ENCODE data around the gene KCND3. TPM values are rescaled to one million over a fixed set of nuclear protein-coding genes. Genes with fewer than 3 reads are reported as not detected.

KCND3 gene
- total RNA-seq, 1 donor from 2014 or later, result 3.7 TPM

- peaks cover 8% of the 10 kb centered on the region for H3K9me3 Mint-ChIP-seq (ENCODE audit: unreplicated experiment)
- H3K4me1 Mint-ChIP-seq (ENCODE audit: low read depth, unreplicated experiment), result peaks cover 28% of the 10 kb centered on the region
- no peaks in the 10 kb centered on the region for H3K27me3 Mint-ChIP-seq (ENCODE audit: unreplicated experiment)
- no peak overlapping the region for H3K4me3 Mint-ChIP-seq (ENCODE audit: unreplicated experiment)
- H3K36me3 Mint-ChIP-seq (ENCODE audit: unreplicated experiment), result no peaks in the 10 kb centered on the region
- TF ChIP-seq CTCF (IDR thresholded peaks at IDR 0.05; ENCODE audit: partially characterized antibody, unreplicated experiment), result no peak
- no peak for DNase-seq
- no peak overlapping the region for H3K27ac Mint-ChIP-seq (ENCODE audit: unreplicated experiment)
Measured at GRCh38 chr1:111903148-111903870, 86.2 kb downstream of the KCND3 start.

- TF ChIP-seq CTCF (IDR thresholded peaks at IDR 0.05; ENCODE audit: partially characterized antibody, unreplicated experiment), result no peak
- no peaks in the 10 kb centered on the region for H3K36me3 Mint-ChIP-seq (ENCODE audit: unreplicated experiment)
- H3K27me3 Mint-ChIP-seq (ENCODE audit: unreplicated experiment), result no peaks in the 10 kb centered on the region
- H3K9me3 Mint-ChIP-seq (ENCODE audit: unreplicated experiment), result peaks cover 1% of the 10 kb centered on the region
- H3K4me1 Mint-ChIP-seq (ENCODE audit: low read depth, unreplicated experiment), result peaks cover 3% of the 10 kb centered on the region
- H3K4me3 Mint-ChIP-seq (ENCODE audit: unreplicated experiment), result no peak overlapping the region
- no peak for DNase-seq
- H3K27ac Mint-ChIP-seq (ENCODE audit: unreplicated experiment), result no peak overlapping the region
Measured at GRCh38 chr1:111895469-111895868, 94.0 kb downstream of the KCND3 start.

GRCh38 chr1:111895017-111895416 is 94.5 kb downstream of the KCND3 start:
- Mint-ChIP-seq H3K4me1 (ENCODE audit: low read depth, unreplicated experiment) (peaks cover 3% of the 10 kb centered on the region), H3K4me3 (ENCODE audit: unreplicated experiment) (no peak overlapping the region), H3K9me3 (ENCODE audit: unreplicated experiment) (peaks cover 1% of the 10 kb centered on the region), H3K27ac (ENCODE audit: unreplicated experiment) (no peak overlapping the region), H3K27me3 (ENCODE audit: unreplicated experiment) (no peaks in the 10 kb centered on the region), H3K36me3 (ENCODE audit: unreplicated experiment) (no peaks in the 10 kb centered on the region)
- DNase-seq, result no peak
- no peak for TF ChIP-seq CTCF (IDR thresholded peaks at IDR 0.05; ENCODE audit: partially characterized antibody, unreplicated experiment)

- no peak for TF ChIP-seq CTCF (IDR thresholded peaks at IDR 0.05; ENCODE audit: partially characterized antibody, unreplicated experiment)
- no peaks in the 10 kb centered on the region for H3K36me3 Mint-ChIP-seq (ENCODE audit: unreplicated experiment)
- DNase-seq, result no peak
- peaks cover 3% of the 10 kb centered on the region for H3K4me1 Mint-ChIP-seq (ENCODE audit: low read depth, unreplicated experiment)
- peaks cover 1% of the 10 kb centered on the region for H3K9me3 Mint-ChIP-seq (ENCODE audit: unreplicated experiment)
- H3K4me3 Mint-ChIP-seq (ENCODE audit: unreplicated experiment), result no peak overlapping the region
- H3K27me3 Mint-ChIP-seq (ENCODE audit: unreplicated experiment), result no peaks in the 10 kb centered on the region
- no peak overlapping the region for H3K27ac Mint-ChIP-seq (ENCODE audit: unreplicated experiment)
Measured at GRCh38 chr1:111894497-111894896, 95.0 kb downstream of the KCND3 start.

GRCh38 chr1:111891566-111891965 is 97.9 kb downstream of the KCND3 start:
- Mint-ChIP-seq H3K27ac (ENCODE audit: unreplicated experiment) (no peak overlapping the region), H3K9me3 (ENCODE audit: unreplicated experiment) (no peaks in the 10 kb centered on the region), H3K4me1 (ENCODE audit: low read depth, unreplicated experiment) (peaks cover 4% of the 10 kb centered on the region), H3K27me3 (ENCODE audit: unreplicated experiment) (peaks cover 2% of the 10 kb centered on the region), H3K4me3 (ENCODE audit: unreplicated experiment) (no peak overlapping the region), H3K36me3 (ENCODE audit: unreplicated experiment) (no peaks in the 10 kb centered on the region)
- DNase-seq, result no peak
- TF ChIP-seq CTCF (IDR thresholded peaks at IDR 0.05; ENCODE audit: partially characterized antibody, unreplicated experiment), result no peak
